DOHH2 (cell line): ENCODE measurements around the gene GPC6.

Experiments used
- H3F3A ChIP-seq: fragments of 200-600 bp; sonication (generic), shearing (Covaris generic); 2 replicates; pipeline ENCODE4 v1.6.0; 2016; ENCODE audit warnings: antibody characterized with exemption, mild to moderate bottlenecking; ENCODE audit not compliant: control insufficient read depth, insufficient read depth
- H3K27ac ChIP-seq: fragments of 200-600 bp; sonication (generic); 2 replicates; pipeline ENCODE4 v1.5.1; 2014; ENCODE audit warnings: low read depth, mild to moderate bottlenecking, low read length, moderate library complexity
- H3K27me3 ChIP-seq: fragments of 200-600 bp; sonication (generic); 2 replicates; pipeline ENCODE4 v1.6.1; 2014; ENCODE audit warnings: mild to moderate bottlenecking, low read length, mixed read lengths; ENCODE audit not compliant: control insufficient read depth
- H3K36me3 ChIP-seq: fragments of 200-600 bp; sonication (generic); 2 replicates; pipeline ENCODE4 v1.6.1; 2014; ENCODE audit warnings: mild to moderate bottlenecking, low read length, moderate library complexity, mixed read lengths; ENCODE audit not compliant: control insufficient read depth
- H3K4me1 ChIP-seq: fragments of 200-600 bp; sonication (generic); 2 replicates; pipeline ENCODE4 v1.6.1; 2014; ENCODE audit warnings: mild to moderate bottlenecking, low read length, mixed read lengths; ENCODE audit not compliant: control insufficient read depth
- H3K4me2 ChIP-seq: fragments of 200-600 bp; sonication (generic); 2 replicates; pipeline ENCODE4 v1.6.0; 2014; ENCODE audit warnings: mild to moderate bottlenecking, low read length, moderate library complexity
- H3K4me3 ChIP-seq: fragments of 200-600 bp; sonication (generic); 2 replicates; pipeline ENCODE4 v1.5.1; 2014; ENCODE audit warnings: mild to moderate bottlenecking, low read length, mixed read lengths
- H3K79me2 ChIP-seq: fragments of 200-600 bp; sonication (generic); 2 replicates; pipeline ENCODE4 v1.6.1; 2014; ENCODE audit warnings: mild to moderate bottlenecking, low read length, mixed read lengths; ENCODE audit not compliant: control insufficient read depth
- H3K9me2 ChIP-seq: fragments of 200-600 bp; sonication (generic); replicated peaks from 2 replicates; pipeline ENCODE4 v1.6.1; 2014; ENCODE audit warnings: mild to moderate bottlenecking, low read length, mixed read lengths; ENCODE audit not compliant: control insufficient read depth
- H3K9me3 ChIP-seq: fragments of 200-600 bp; sonication (generic); 2 replicates; pipeline ENCODE4 v1.6.1; 2014; ENCODE audit warnings: antibody characterized with exemption, low read length, mixed read lengths; ENCODE audit not compliant: control insufficient read depth, insufficient read depth
- H4K20me1 ChIP-seq: fragments of 200-600 bp; sonication (generic); 2 replicates; pipeline ENCODE4 v1.6.0; 2014; ENCODE audit warnings: low read depth, mild to moderate bottlenecking, antibody characterized with exemption, low read length, moderate library complexity; ENCODE audit not compliant: control insufficient read depth, insufficient read depth
- EZH2phosphoT487 ChIP-seq: fragments of 200-600 bp; sonication (generic); IDR thresholded peaks from 2 replicates; pipeline ENCODE4 v1.6.1; 2017; ENCODE audit warnings: borderline replicate concordance, mild to moderate bottlenecking, antibody characterized with exemption, low read length, moderate library complexity, mixed read lengths
- TF ChIP-seq, protein P1 (sequence below): fragments of 200-600 bp; sonication (generic); IDR thresholded peaks from one replicate; pipeline ENCODE4 v1.5.1; 2014; ENCODE audit warnings: antibody characterized with exemption, mild to moderate bottlenecking, low read depth, low read length; ENCODE audit not compliant: poor library complexity, severe bottlenecking

Gene GPC6

DNA sequence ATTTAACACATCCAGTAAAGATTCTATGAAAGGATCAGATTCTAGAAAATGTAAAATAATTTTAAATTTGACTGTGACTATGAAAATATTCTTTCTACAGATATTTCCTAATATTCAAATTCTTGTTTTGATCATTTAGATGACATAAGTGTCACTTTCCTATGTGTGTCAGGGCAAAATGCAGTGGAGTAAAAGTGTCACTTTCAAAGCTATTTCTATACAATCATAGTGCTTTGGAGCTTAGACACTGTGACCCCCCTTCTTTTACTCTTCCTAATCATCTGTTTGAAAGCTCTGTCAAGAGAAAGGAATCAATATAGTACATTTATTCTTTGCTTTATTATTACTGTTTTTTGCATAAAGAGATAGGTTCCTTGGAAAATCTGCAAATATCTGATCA lies 760.9 kb downstream of the GPC6 start:
- no peaks in the 10 kb centered on the region for H3K9me3 ChIP-seq
- H3K9me2 ChIP-seq, result no peaks in the 10 kb centered on the region; the same call in 1 of the 2 replicates
- no peaks in the 10 kb centered on the region for H3K27me3 ChIP-seq
- H3K27ac ChIP-seq, result no peak overlapping the region
- no peaks in the 10 kb centered on the region for H3K36me3 ChIP-seq
- no peaks in the 10 kb centered on the region for H3K4me1 ChIP-seq
- H3K4me3 ChIP-seq, result no peak overlapping the region
- TF ChIP-seq EZH2phosphoT487, result no peak
- TF ChIP-seq, protein P1, sequence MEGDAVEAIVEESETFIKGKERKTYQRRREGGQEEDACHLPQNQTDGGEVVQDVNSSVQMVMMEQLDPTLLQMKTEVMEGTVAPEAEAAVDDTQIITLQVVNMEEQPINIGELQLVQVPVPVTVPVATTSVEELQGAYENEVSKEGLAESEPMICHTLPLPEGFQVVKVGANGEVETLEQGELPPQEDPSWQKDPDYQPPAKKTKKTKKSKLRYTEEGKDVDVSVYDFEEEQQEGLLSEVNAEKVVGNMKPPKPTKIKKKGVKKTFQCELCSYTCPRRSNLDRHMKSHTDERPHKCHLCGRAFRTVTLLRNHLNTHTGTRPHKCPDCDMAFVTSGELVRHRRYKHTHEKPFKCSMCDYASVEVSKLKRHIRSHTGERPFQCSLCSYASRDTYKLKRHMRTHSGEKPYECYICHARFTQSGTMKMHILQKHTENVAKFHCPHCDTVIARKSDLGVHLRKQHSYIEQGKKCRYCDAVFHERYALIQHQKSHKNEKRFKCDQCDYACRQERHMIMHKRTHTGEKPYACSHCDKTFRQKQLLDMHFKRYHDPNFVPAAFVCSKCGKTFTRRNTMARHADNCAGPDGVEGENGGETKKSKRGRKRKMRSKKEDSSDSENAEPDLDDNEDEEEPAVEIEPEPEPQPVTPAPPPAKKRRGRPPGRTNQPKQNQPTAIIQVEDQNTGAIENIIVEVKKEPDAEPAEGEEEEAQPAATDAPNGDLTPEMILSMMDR, result no peak
- H3F3A ChIP-seq, result no peaks in the 10 kb centered on the region
- H3K79me2 ChIP-seq, result no peaks in the 10 kb centered on the region
- H4K20me1 ChIP-seq, result no peaks in the 10 kb centered on the region
- no peak overlapping the region for H3K4me2 ChIP-seq

DNA sequence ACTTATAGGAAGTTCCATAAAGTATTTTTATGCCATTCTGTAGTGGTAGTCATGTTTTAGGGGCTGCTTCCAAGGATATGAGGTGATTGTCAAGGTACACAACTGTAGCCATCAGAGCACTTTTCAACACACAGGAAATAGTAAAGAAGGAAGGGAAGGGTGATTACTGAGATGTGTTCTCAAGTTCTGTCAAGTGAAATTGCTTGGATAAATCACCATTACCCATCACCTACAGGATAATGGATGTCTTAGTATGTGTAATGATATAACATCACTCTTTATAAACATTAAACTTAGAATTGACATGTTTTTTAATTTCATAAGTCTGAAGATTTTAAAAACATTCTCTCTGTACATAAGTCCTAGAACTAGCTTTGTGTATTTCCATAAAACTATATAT lies 765.0 kb downstream of the GPC6 start:
- Histone ChIP-seq H3K4me2 (no peak overlapping the region), H3K4me1 (no peaks in the 10 kb centered on the region), H3K27ac (no peak overlapping the region), H3F3A (no peaks in the 10 kb centered on the region), H4K20me1 (no peaks in the 10 kb centered on the region), H3K4me3 (no peak overlapping the region), H3K27me3 (no peaks in the 10 kb centered on the region), H3K36me3 (no peaks in the 10 kb centered on the region), H3K79me2 (no peaks in the 10 kb centered on the region), H3K9me3 (no peaks in the 10 kb centered on the region), H3K9me2 (no peaks in the 10 kb centered on the region; the same call in 1 of the 2 replicates)
- TF ChIP-seq EZH2phosphoT487, result no peak
- TF ChIP-seq, protein P1, result no peak

DNA sequence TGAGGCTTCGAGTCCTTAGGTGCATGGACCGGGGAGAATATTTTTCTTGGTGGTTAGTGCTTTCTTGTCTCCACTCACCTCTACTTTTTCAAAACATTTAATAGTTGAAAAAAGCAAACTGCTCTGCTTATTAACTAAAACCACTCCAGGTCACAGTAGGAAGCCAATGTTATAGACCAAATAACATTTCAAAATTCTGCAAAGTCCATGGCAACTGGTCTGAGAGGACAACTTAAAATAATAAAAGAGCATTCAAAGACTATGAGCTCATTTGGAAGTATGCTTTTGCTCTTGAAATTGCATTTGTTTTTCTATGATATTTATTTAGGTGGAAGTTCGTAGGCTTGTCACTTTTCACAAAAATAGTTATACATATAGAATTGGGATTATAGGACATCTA lies 769.9 kb downstream of the GPC6 start:
- no peak for TF ChIP-seq EZH2phosphoT487
- TF ChIP-seq, protein P1, result no peak
- Histone ChIP-seq H3K9me3 (no peaks in the 10 kb centered on the region), H3K9me2 (no peaks in the 10 kb centered on the region), H3K27me3 (no peaks in the 10 kb centered on the region), H3K36me3 (no peaks in the 10 kb centered on the region), H3K4me1 (no peaks in the 10 kb centered on the region), H3K79me2 (no peaks in the 10 kb centered on the region), H3F3A (no peaks in the 10 kb centered on the region), H4K20me1 (no peaks in the 10 kb centered on the region), H3K27ac (no peak overlapping the region), H3K4me3 (no peak overlapping the region), H3K4me2 (no peak overlapping the region)

DNA sequence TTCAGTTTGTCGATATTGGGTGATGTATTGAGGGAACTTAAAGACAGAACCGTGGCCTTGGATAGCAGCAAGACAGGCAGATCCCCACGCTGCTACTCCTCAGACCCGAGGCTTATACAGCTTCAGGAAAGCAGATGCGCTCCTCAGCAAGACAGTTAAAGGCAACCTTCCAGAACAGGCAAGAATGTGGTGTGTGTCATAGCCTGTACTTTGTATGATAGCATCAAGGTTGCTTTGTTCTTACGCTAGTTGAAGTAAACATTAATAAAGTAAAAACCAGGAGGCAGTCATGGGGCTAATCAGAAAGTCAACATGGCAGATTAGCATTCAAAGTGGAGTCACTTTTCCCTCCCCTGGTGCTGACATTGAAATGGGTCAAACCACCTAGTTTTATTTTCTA lies 779.7 kb downstream of the GPC6 start:
- no peak overlapping the region for H3K4me3 ChIP-seq
- no peaks in the 10 kb centered on the region for H3K9me3 ChIP-seq
- no peak overlapping the region for H3K4me2 ChIP-seq
- H3K79me2 ChIP-seq, result no peaks in the 10 kb centered on the region
- H3K4me1 ChIP-seq, result no peaks in the 10 kb centered on the region
- H3K9me2 ChIP-seq, result no peaks in the 10 kb centered on the region
- TF ChIP-seq, protein P1, result no peak
- TF ChIP-seq EZH2phosphoT487, result no peak
- H3K27ac ChIP-seq, result no peak overlapping the region
- no peaks in the 10 kb centered on the region for H3F3A ChIP-seq
- H4K20me1 ChIP-seq, result no peaks in the 10 kb centered on the region
- no peaks in the 10 kb centered on the region for H3K36me3 ChIP-seq
- H3K27me3 ChIP-seq, result no peaks in the 10 kb centered on the region
